ENCODE data around the gene TSHB. TPM values are rescaled to one million over a fixed set of nuclear protein-coding genes. Genes with fewer than 3 reads are reported as not detected.

The TSHB gene
- total RNA-seq = not detected
- long read RNA-seq = 0 reads

DNA sequence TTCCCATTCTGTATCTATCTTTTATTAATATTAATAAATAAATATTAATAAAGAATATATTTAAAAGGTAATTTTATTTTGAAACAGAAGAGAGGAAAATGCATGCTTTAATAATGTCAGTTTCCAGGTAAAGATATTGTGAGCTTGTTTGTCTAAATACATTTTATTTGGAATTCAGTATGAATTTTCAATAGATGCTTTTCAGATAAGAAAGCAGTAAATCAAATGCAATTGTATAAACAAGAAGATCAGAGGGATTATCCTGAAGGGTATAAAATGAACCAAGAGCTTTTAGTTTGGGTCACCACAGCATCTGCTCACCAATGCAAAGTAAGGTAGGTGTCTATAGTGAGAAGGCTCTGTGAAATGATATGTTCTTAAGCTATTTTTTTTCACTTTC lies at the start of gene TSHB:
TSHB (plus strand) TSS at position 301 of the 400 bp plus-strand sequence. CDS start 3,537 bp downstream, outside the sequence.
- intact Hi-C loops (cut with micrococcal nuclease) = no loop called here
- DNase-seq = no peak
- no peaks in the 10 kb centered on the region for H3K36me3 ChIP-seq
- TF ChIP-seq, protein P1, sequence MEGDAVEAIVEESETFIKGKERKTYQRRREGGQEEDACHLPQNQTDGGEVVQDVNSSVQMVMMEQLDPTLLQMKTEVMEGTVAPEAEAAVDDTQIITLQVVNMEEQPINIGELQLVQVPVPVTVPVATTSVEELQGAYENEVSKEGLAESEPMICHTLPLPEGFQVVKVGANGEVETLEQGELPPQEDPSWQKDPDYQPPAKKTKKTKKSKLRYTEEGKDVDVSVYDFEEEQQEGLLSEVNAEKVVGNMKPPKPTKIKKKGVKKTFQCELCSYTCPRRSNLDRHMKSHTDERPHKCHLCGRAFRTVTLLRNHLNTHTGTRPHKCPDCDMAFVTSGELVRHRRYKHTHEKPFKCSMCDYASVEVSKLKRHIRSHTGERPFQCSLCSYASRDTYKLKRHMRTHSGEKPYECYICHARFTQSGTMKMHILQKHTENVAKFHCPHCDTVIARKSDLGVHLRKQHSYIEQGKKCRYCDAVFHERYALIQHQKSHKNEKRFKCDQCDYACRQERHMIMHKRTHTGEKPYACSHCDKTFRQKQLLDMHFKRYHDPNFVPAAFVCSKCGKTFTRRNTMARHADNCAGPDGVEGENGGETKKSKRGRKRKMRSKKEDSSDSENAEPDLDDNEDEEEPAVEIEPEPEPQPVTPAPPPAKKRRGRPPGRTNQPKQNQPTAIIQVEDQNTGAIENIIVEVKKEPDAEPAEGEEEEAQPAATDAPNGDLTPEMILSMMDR (IDR thresholded peaks at IDR 0.05; ENCODE audit: borderline replicate concordance) = no peak
- H3K27me3 ChIP-seq (ENCODE audit: low read depth) = no peaks in the 10 kb centered on the region
- H3K9me3 ChIP-seq (replicated peaks) = no peaks in the 10 kb centered on the region
- H3K4me1 ChIP-seq = no peaks in the 10 kb centered on the region
- H3K27ac ChIP-seq (replicated peaks) = no peak within 1 kb of the TSS
- H3K4me3 ChIP-seq = no peak within 1 kb of the TSS

DNA sequence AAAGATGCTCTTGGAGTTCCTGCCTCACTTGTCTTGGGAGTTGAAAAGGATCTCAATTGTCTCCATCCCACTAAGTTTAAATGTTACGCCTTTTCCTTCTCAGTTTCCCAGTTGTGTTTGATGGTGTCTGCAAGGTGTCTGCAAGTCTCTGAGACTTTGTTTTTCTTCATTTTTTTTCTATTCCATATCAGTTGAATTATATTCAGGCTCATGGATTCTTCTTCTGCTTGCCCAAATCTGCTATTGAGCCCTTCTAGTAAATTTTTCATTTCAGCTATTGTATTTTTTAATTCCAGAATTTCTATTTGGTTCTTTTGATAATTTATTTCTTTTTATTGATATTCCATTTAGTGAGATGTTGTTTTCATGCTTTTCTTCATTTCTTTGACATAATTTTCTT lies 47.4 kb upstream of the TSHB start:
- Histone ChIP-seq H3K4me1 (no peaks in the 10 kb centered on the region), H3K27me3 (ENCODE audit: low read depth) (peaks cover 14% of the 10 kb centered on the region), H3K27ac (replicated peaks) (no peak overlapping the region), H3K36me3 (no peaks in the 10 kb centered on the region), H3K9me3 (replicated peaks) (peaks cover 28% of the 10 kb centered on the region), H3K4me3 (no peak overlapping the region)
- DNase-seq = no peak
- intact Hi-C loops (cut with micrococcal nuclease) = loop anchor here (5.0 kb wide), 2 partner anchors 130 to 615 kb away; no protein-coding TSS in a partner anchor
- TF ChIP-seq, protein P1 (IDR thresholded peaks at IDR 0.05; ENCODE audit: borderline replicate concordance) = no peak

DNA sequence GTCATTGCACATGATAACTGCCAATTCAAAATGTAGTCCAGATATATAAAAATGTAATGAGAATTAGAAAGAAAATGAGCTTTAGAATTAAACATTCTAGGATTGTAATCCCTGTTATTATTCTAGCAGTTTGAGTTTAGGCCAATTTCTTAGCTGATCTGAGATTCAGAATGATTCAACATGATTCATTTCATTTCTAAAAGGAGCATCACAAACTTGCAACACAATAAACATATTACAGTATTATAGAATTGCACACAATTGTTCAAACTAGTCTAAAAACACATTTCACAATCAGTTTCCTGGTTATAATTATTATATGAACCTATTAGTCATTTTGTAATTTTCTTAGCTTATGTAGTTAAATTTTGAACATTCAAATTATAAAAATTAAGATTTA lies 43.3 kb upstream of the TSHB start:
- H3K9me3 ChIP-seq (replicated peaks) = peaks cover 46% of the 10 kb centered on the region
- no peak for DNase-seq
- no peak overlapping the region for H3K27ac ChIP-seq (replicated peaks)
- intact Hi-C loops (cut with micrococcal nuclease) = no loop called here
- H3K36me3 ChIP-seq = no peaks in the 10 kb centered on the region
- H3K27me3 ChIP-seq (ENCODE audit: low read depth) = peaks cover 3% of the 10 kb centered on the region
- no peaks in the 10 kb centered on the region for H3K4me1 ChIP-seq
- TF ChIP-seq, protein P1 (IDR thresholded peaks at IDR 0.05; ENCODE audit: borderline replicate concordance) = no peak
- H3K4me3 ChIP-seq = no peak overlapping the region

DNA sequence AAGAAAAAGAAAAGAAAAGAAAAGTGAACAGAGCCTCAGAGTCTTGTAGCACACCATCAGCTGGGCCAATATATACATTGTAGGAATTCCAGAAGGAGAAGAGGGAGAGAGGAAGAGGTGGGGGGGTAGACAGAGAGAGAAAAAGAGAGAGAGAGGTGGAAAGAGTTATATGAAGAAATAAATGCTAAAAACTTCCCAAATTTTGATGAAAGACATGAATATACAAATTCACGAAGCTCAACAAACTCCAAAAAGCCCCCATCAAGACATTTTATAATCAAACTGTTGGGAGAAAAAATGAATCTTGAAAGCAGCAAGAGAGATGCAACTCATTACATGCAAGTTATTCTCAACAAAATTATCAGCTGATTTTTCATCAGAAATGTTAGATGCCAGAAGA lies 41.5 kb upstream of the TSHB start:
- Histone ChIP-seq H3K27ac (replicated peaks) (no peak overlapping the region), H3K27me3 (ENCODE audit: low read depth) (peaks cover 3% of the 10 kb centered on the region), H3K9me3 (replicated peaks) (peaks cover 27% of the 10 kb centered on the region), H3K4me1 (no peaks in the 10 kb centered on the region), H3K36me3 (no peaks in the 10 kb centered on the region), H3K4me3 (no peak overlapping the region)
- intact Hi-C loops (cut with micrococcal nuclease) = no loop called here
- DNase-seq = no peak
- TF ChIP-seq, protein P1 (IDR thresholded peaks at IDR 0.05; ENCODE audit: borderline replicate concordance) = no peak

DNA sequence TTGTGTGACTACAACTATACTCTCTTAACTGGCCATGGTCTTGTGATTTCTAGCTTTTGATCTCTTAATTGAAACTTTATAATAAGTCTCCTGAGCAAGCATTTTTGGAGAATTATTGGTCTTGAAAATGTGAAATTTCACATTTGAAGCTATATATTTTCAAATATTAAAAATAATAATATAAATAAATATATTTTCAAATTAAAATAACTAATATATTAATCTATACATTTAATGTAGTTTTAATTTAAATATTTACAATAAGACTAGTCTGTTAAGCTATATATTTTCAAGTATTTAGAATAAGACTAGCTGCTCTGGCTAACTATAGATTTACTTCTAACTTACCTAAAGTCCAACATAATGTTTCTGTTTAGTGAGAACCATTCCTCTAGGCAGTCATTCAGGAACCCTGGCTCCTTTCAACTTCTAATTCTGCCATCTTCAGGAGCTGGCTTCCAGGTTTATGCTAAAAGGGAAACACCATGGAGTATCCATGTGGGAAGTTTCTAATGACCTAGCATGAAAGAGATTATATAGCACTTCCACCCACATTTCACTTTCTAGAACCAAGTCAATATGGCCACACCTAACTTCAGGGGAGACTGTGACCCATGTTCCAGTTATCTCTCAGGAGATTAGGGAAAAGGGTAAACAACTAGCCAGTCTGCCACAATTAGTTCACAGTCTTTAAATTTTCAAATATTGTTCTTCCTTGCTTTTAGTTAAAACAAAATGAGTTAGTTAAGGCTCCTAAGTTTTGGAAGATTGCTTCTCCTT lies 31.9 kb upstream of the TSHB start:
- Histone ChIP-seq H3K4me1 (no peaks in the 10 kb centered on the region), H3K27ac (replicated peaks) (no peak overlapping the region), H3K9me3 (replicated peaks) (no peaks in the 10 kb centered on the region), H3K27me3 (ENCODE audit: low read depth) (peaks cover 10% of the 10 kb centered on the region), H3K4me3 (no peak overlapping the region), H3K36me3 (no peaks in the 10 kb centered on the region)
- intact Hi-C loops (cut with micrococcal nuclease) = no loop called here
- TF ChIP-seq, protein P1 (IDR thresholded peaks at IDR 0.05; ENCODE audit: borderline replicate concordance) = no peak
- no peak for DNase-seq
